Activated CD4-positive, alpha-beta T cell treated with anti-CD3 and anti-CD28 coated beads, Interleukin-2, Interleukin-6, amounts not matched to agents 100 ng/mL and 50 ng/mL, durations not matched to agents 16 hours and 8 hours (primary cell): Measurements from ENCODE around the gene GPD1.
"Not testable (repeated sequence)": the region's sequence is repeated elsewhere in the genome, so short reads cannot be mapped to it uniquely, and the experiment has no call there.

Source experiments
- DNase-seq: peaks from one replicate; pipeline ENCODE4 v3.0.0-alpha.2; 2020

The GPD1 gene

DNA sequence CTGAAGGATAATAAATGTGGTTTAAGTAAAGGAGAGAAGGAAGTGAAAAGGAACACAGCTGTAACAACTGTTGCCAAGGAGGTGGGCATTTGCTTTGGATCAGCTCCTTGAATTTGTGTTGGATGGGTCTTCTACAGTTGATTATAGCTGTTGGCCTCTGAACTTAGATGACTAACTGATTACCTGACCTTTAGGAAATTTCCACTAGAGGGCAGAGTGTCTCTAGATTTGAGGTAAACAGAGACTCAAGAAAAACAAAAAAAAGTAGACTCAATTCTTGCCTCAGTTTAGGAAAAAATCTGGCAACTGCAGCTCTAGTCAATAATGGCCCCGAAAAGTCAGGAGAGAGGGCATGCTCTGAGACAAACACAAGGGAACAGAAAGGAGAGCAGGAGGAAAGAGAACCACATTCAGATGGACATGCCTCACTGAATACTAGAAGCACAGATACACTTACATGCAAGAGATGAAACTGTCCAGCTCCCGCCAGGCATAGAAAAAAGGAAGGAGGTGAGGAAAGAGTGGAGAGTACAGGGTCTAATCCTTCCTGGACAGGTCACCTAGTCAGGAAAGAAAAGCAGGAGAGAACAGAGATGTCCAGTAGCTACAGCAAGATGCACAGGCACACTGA is 28.8 kb downstream of the GPD1 start:
- peak; percentile 70 for DNase-seq

DNA sequence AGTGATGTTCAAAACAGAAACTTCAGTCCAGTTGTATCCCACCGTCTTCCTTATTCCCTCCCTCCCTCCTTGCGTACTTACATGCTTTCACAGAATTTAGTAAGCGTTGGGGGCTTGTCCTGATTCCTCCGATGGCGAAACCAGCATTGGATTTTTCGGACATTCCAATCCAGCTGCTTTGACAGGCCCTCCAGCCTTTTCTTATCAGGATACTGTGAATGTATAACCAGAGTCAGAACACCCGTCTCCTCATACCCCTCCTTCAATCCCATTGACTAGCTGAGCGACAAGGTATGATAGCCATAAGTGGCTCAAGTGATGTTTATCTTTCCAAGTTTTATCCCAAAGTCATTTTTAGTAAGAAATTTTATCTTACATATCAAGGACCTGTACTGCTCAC is 39.2 kb downstream of the GPD1 start:
- DNase-seq: no peak

DNA sequence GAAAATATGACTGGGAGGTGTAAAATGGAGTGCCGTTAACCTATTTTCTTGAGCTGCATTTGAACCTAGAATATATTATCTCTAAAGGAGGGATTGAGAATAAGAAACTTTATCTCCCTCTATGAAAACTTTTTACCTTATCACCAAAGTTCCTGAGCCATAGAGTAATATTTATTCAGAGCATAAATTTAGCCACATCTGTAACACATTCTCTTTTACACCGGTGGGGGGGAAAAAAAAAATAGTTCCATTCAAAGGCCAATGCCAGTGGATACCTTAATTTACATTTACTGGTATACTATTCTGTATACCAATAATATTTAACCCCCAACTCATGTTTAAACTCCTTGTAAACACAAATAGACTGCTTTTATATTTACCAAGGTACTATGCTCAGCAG is 41.6 kb downstream of the GPD1 start:
- no peak for DNase-seq

DNA sequence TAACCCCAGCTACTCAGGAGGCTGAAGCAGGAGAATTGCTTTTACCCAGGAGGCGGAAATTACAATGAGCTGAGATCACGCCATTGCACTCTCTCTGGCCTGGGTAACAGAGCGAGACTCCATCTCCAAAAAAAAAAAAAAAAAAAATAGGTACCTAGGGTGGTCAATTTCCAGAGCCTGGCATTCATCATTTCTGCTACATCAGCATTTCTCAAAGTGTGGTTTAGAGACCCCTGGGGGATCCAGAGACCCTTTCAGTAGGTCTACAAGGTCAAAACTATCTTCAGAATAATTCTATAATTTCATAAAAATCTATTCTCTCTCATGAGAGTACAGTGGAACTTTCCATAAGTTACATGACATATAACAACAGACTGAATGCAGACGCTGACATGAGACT is 43.5 kb downstream of the GPD1 start:
- DNase-seq: no peak

DNA sequence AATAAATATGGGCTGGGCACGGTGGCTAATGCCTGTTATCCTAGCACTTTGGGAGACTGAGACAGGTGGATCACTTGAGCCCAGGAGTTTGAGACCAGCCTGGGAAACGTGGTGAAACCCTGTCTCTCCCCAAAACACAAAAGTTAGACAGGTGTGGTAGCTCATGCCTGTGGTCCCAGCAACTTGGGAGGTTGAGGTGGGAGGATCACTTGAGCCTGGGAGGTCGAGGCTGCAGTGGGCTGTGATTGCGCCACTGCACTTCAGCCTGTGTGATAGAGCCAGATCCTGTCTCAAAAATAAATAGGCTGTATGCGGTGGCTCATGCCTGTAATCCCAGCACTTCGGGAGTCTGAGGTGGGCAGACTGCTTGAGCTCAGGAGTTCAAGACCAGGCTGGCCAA is 44.2 kb downstream of the GPD1 start:
- DNase-seq: not testable (repeated sequence)

DNA sequence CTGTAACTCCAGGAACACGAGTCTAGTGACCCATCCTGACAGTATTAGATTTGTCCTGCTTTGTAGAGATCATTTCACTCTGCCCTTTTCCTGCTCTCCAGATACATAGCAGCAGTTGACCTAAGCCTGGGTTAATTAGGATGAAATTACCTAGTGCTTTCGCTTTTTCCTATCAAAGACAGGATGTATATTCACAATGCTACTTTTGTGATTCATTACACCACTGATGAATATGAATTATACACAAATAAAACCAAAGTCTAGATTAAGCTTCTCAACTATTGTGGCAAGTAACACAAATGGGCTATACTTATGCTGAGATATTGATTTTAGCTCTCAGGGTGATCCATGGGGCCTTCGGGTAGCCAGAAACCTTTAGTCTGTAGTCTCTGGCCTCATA is 45.5 kb downstream of the GPD1 start:
- DNase-seq: peak; percentile 43

DNA sequence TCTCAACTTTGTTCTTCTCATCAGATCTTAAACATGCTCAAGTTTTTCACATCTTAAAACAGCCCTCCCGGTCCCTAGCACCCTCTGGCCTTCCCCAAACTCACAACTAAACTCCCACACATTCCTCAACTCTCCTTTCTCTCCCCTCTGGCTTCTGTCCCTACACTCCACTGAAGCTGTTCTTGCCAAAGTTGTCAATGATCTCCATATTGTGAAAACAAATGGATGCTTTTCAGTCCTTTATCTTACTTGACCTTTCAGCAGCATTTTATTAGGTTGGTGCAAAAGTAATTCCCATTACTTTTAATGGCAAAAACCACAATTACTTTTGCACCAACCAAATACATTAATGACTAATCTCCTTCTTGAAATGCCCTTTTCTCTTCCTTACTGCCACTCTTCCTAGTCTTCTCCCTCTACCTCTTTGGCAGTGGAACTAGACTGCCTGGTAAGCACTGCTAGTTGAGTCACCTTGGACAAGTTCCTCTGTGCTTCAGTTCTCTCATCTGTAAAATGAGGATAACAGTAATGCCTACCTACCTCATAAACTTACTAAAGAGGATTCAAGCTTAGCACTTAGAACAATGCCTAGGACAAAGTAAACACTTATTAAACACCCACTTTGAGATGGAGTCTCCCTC is 47.4 kb downstream of the GPD1 start:
- DNase-seq: no peak

DNA sequence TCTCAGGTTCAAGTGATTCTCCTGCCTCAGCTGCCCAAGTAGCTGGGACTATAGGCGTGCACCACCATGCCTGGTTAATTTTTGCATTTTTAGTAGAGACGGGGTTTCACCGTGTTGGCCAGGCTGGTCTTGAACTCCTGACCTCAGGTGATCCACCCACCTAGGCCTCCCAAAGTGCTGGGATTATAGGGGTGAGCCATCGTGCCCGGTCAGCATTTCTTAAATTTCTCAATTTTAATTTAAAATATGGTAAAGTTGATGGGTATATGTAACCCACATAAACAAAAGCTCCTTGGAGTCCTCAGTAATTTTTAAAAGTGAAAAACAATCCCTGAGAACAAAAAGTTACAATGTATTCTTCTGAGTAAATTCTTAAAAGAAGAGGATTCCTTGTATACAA is 51.1 kb downstream of the GPD1 start:
- DNase-seq: not testable (repeated sequence)

DNA sequence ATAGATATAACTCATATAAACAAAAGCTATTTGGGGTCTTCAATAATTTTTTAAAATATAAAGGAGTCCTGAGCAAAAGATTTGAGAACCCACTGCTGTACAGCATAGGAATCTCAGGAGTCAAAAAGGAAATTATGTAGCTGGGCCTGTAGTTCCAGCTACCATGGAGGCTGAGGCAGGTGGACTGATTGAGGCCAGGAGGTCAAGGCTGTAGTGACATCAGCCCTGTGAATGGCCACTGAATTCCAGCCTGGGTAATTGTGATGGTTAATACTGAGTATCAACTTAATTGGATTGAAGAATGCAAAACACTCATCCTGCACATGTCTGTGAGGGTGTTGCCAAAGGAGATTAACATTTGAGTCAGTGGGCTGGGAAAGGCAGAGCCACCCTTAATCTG is 52.8 kb downstream of the GPD1 start:
- DNase-seq: no peak

DNA sequence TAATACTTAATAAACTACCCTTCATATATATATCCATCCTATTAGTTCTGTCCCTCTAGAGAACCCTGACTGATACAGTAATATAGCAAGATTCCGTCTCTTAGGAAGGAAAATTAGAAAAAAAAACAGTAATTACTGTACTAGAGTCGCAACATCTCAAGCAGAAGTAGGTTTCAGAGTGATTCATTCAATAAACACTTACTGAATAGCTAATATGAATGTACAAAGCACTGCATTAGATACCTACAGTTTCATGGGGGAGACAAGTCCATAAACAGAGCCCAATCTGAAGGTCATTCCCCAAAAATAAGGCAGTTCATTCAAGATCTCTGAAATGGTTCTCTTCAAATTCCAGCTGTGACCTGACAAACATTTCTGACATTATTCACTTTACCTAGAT is 53.5 kb downstream of the GPD1 start:
- peak; percentile 20 for DNase-seq

DNA sequence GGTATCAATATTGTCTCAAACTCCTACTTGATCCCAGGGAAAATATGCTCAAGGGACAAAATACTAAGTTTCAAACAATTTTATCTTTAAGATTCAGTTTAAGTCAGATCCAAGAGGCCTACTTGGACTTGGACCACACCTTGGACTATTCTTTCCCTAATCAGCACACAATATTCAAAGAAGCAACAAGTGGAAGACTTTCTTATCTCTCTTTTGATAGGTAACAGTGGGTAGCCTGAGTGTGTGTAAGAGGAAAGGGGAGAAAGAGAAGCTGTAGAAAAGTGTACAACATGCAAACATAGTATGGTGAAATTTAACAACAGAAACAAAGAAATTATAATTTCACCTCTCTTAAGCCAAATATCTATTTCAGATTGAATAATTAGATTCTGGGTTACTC is 56.8 kb downstream of the GPD1 start:
- DNase-seq: no peak
